Neuronal stem cell (in vitro differentiated cells): ENCODE measurements around the gene UBE2D3.

Experiments
- DNase-seq: peaks from one replicate; pipeline ENCODE4 v3.0.0-alpha.2; 2013; ENCODE audit warnings: low spot score
- H2AFZ ChIP-seq: one replicate; pipeline ENCODE4 v1.6.1; 2013; ENCODE audit warnings: mild to moderate bottlenecking, low read length, inconsistent platforms
- H2AK5ac ChIP-seq: 2 replicates; pipeline ENCODE4 v1.6.1; 2013; ENCODE audit warnings: low read depth, mild to moderate bottlenecking, inconsistent platforms, low read length, moderate library complexity, mixed read lengths
- H2BK120ac ChIP-seq: 2 replicates; pipeline ENCODE4 v1.6.1; 2013; ENCODE audit warnings: low read depth, mild to moderate bottlenecking, inconsistent platforms, low read length, moderate library complexity, mixed read lengths
- H2BK12ac ChIP-seq: one replicate; pipeline ENCODE4 v1.6.1; 2013; ENCODE audit warnings: low read length, inconsistent platforms
- H2BK15ac ChIP-seq: 2 replicates; pipeline ENCODE4 v1.6.1; 2013; ENCODE audit warnings: mild to moderate bottlenecking, low read length, inconsistent platforms, mixed read lengths
- H2BK5ac ChIP-seq: one replicate; pipeline ENCODE4 v1.6.1; 2013; ENCODE audit warnings: inconsistent platforms, mild to moderate bottlenecking, low read length, moderate library complexity
- H3K14ac ChIP-seq: one replicate; pipeline ENCODE4 v1.6.1; 2013; ENCODE audit warnings: low read length, inconsistent platforms
- H3K18ac ChIP-seq: 2 replicates; pipeline ENCODE4 v1.6.1; 2013; ENCODE audit warnings: low read length, inconsistent platforms
- H3K23ac ChIP-seq: 2 replicates; pipeline ENCODE4 v1.6.1; 2013; ENCODE audit warnings: low read depth, mild to moderate bottlenecking, mixed read lengths, low read length, inconsistent platforms; ENCODE audit not compliant: poor library complexity
- H3K27ac ChIP-seq: replicated peaks from 3 replicates; pipeline ENCODE4 v1.5.1; 2013; ENCODE audit warnings: low read length, inconsistent platforms
- H3K27me3 ChIP-seq, 3 experiments: 2 replicates each; pipeline ENCODE4 v1.6.1; 2013; ENCODE audit warnings: low read length in 3 of 3, mild to moderate bottlenecking in 2 of 3, inconsistent platforms in 1 of 3, low read depth in 1 of 3, mixed read lengths in 1 of 3, moderate library complexity in 1 of 3; ENCODE audit not compliant: control insufficient read depth in 3 of 3, insufficient read depth in 3 of 3
- H3K36me3 ChIP-seq, 2 donors: replicated peaks in 1 of 2; 2 replicates each; pipeline ENCODE4 v1.6.1; 2013; ENCODE audit warnings: low read length in 2 of 2; ENCODE audit not compliant: control insufficient read depth in 2 of 2, insufficient read depth in 2 of 2
- H3K4ac ChIP-seq: 2 replicates; pipeline ENCODE4 v1.6.1; 2013; ENCODE audit warnings: inconsistent platforms, mild to moderate bottlenecking, low read length, moderate library complexity
- H3K4me1 ChIP-seq, 2 donors: 1 replicate in 1 of 2; 2 replicates in 1 of 2; pipeline ENCODE4 v1.6.1; 2013; ENCODE audit warnings: low read length in 2 of 2, low read depth in 1 of 2; ENCODE audit not compliant: control insufficient read depth in 2 of 2, insufficient read depth in 1 of 2
- H3K4me2 ChIP-seq: one replicate; pipeline ENCODE4 v1.6.1; 2013; ENCODE audit warnings: mild to moderate bottlenecking, low read length, inconsistent platforms; ENCODE audit not compliant: insufficient read depth, poor library complexity, severe bottlenecking
- H3K4me3 ChIP-seq, 2 donors: 2 replicates each; pipeline ENCODE4 v1.5.1; 2013; ENCODE audit warnings: low read length in 2 of 2, mild to moderate bottlenecking in 2 of 2, inconsistent platforms in 1 of 2, moderate library complexity in 1 of 2
- H3K79me1 ChIP-seq: one replicate; pipeline ENCODE4 v1.6.1; 2013; ENCODE audit warnings: low read depth, mild to moderate bottlenecking, inconsistent platforms, low read length, moderate library complexity
- H3K9ac ChIP-seq: one replicate; pipeline ENCODE4 v1.6.1; 2013; ENCODE audit warnings: mild to moderate bottlenecking, low read depth, low read length, inconsistent platforms; ENCODE audit not compliant: poor library complexity
- H3K9me3 ChIP-seq, 2 donors: replicated peaks in 1 of 2; 2 replicates each; pipeline versions ENCODE3 to v1.6.1; 2013; ENCODE audit warnings: low read length in 2 of 2, mild to moderate bottlenecking in 2 of 2, inconsistent platforms in 1 of 2, low read depth in 1 of 2, mixed read lengths in 1 of 2, moderate library complexity in 1 of 2; ENCODE audit not compliant: control insufficient read depth in 2 of 2, insufficient read depth in 1 of 2
- H4K8ac ChIP-seq: one replicate; pipeline ENCODE4 v1.6.1; 2013; ENCODE audit warnings: low read depth, mild to moderate bottlenecking, inconsistent platforms, low read length, moderate library complexity
- H4K91ac ChIP-seq: one replicate; pipeline ENCODE4 v1.6.1; 2013; ENCODE audit warnings: low read length, low read depth, mild to moderate bottlenecking, inconsistent platforms; ENCODE audit not compliant: poor library complexity
- WGBS, 2 donors: extraction: QIAGEN DNeasy Blood & Tissue Kit; methylation state at CpG; one replicate each; pipeline ENCODE4 v1.1.7; 2013; ENCODE audit warnings: missing lambda C conversion rate in 2 of 2, mixed read lengths in 1 of 2; ENCODE audit not compliant: insufficient read length in 2 of 2, insufficient replicate concordance in 1 of 2; ENCODE audit errors: extremely low coverage in 2 of 2; 5-methylcytosine and 5-hydroxymethylcytosine counted together

Gene UBE2D3

GRCh38 chr4:102868781-102869568, 41.6 kb upstream of the UBE2D3 start, which contains the start of gene CISD2:
CISD2 (plus strand) TSS chr4:102868992; CDS start chr4:102869085, 93 bp downstream.
- H3K9me3 ChIP-seq = peaks cover 0 to 10% of the 10 kb centered on the region in 2 donors
- peak within 1 kb of the TSS; percentile 84 for H3K4me2 ChIP-seq
- H2AK5ac ChIP-seq = no peak within 1 kb of the TSS
- H4K91ac ChIP-seq = peak within 1 kb of the TSS; percentile 89
- H3K4ac ChIP-seq = no peak within 1 kb of the TSS
- peak within 1 kb of the TSS; percentile 81 to 84 for H3K4me3 ChIP-seq
- H3K27ac ChIP-seq = peak within 1 kb of the TSS; percentile 100
- H4K8ac ChIP-seq = peak within 1 kb of the TSS; percentile 95
- peak within 1 kb of the TSS; percentile 98 for H3K9ac ChIP-seq
- no peaks in the 10 kb centered on the region for H3K27me3 ChIP-seq
- H2BK5ac ChIP-seq = peak within 1 kb of the TSS; percentile 93
- WGBS, 2 donors = no CpG with 5 or more reads among the region's 71 CpGs
- no peak within 1 kb of the TSS for H2BK15ac ChIP-seq
- peak within 1 kb of the TSS; percentile 99 for H3K18ac ChIP-seq
- peaks cover 2 to 6% of the 10 kb centered on the region in 2 donors for H3K4me1 ChIP-seq
- H3K23ac ChIP-seq = peak within 1 kb of the TSS; percentile 95
- H2AFZ ChIP-seq = peak within 1 kb of the TSS; percentile 96
- peaks cover 1% of the 10 kb centered on the region for H3K79me1 ChIP-seq
- DNase-seq = peak; percentile 86
- H3K36me3 ChIP-seq = peaks cover 2 to 28% of the 10 kb centered on the region in 2 donors
- H2BK12ac ChIP-seq = no peak within 1 kb of the TSS
- H2BK120ac ChIP-seq = no peak within 1 kb of the TSS
- peak within 1 kb of the TSS; percentile 76 for H3K14ac ChIP-seq

GRCh38 chr4:102868153-102868780, 40.9 kb upstream of the UBE2D3 start:
- peaks cover 1% of the 10 kb centered on the region for H3K79me1 ChIP-seq
- peak overlapping the region; percentile 84 for H3K4me2 ChIP-seq
- H4K91ac ChIP-seq = no peak overlapping the region
- WGBS, 2 donors = no CpG with 5 or more reads among the region's 23 CpGs
- H2BK12ac ChIP-seq = no peak overlapping the region
- H2BK15ac ChIP-seq = no peak overlapping the region
- peak overlapping the region; percentile 100 for H3K27ac ChIP-seq
- H3K4me3 ChIP-seq = peak overlapping the region; percentile 71 to 81
- DNase-seq = no peak
- H3K14ac ChIP-seq = no peak overlapping the region
- H3K4me1 ChIP-seq = peaks cover 2 to 6% of the 10 kb centered on the region in 2 donors
- no peak overlapping the region for H2BK120ac ChIP-seq
- H3K9ac ChIP-seq = no peak overlapping the region
- H3K23ac ChIP-seq = no peak overlapping the region
- peaks cover 2 to 21% of the 10 kb centered on the region in 2 donors for H3K36me3 ChIP-seq
- H2AFZ ChIP-seq = peak overlapping the region; percentile 96
- peak overlapping the region; percentile 55 for H3K18ac ChIP-seq
- H4K8ac ChIP-seq = no peak overlapping the region
- H2AK5ac ChIP-seq = no peak overlapping the region
- no peaks in the 10 kb centered on the region for H3K27me3 ChIP-seq
- peaks cover 0 to 6% of the 10 kb centered on the region in 2 donors for H3K9me3 ChIP-seq
- peak overlapping the region; percentile 93 for H2BK5ac ChIP-seq
- no peak overlapping the region for H3K4ac ChIP-seq

- Histone ChIP-seq H3K18ac (no peak overlapping the region), H3K9me3 (peaks cover 0 to 3% of the 10 kb centered on the region in 2 donors), H3K23ac (no peak overlapping the region), H3K4me1 (peaks cover 2 to 6% of the 10 kb centered on the region in 2 donors), H3K4me3 (peak overlapping the region in 1 of 2 donors; percentile 81), H2BK12ac (no peak overlapping the region), H4K8ac (no peak overlapping the region), H3K4ac (no peak overlapping the region), H2BK120ac (no peak overlapping the region), H3K9ac (no peak overlapping the region), H3K79me1 (no peaks in the 10 kb centered on the region), H2BK15ac (no peak overlapping the region), H2BK5ac (no peak overlapping the region), H2AFZ (peak overlapping the region; percentile 96), H3K27me3 (no peaks in the 10 kb centered on the region), H2AK5ac (no peak overlapping the region), H3K14ac (no peak overlapping the region), H3K4me2 (peak overlapping the region; percentile 14), H3K27ac (no peak overlapping the region), H3K36me3 (peaks cover 0 to 14% of the 10 kb centered on the region in 2 donors), H4K91ac (no peak overlapping the region)
- DNase-seq = no peak
- WGBS, 2 donors = no CpG with 5 or more reads among the region's 12 CpGs
Measured at GRCh38 chr4:102867278-102868152, 40.2 kb upstream of the UBE2D3 start.
